Sigmoid colon (tissue), 3 donors: ENCODE measurements around the gene MRGPRX2.

Experiments used
- CTCF ChIP-seq, 4 experiments: fragments of 450-650 bp in 3 of 4; fragments of 200-600 bp in 1 of 4; IDR thresholded peaks; one replicate each; pipeline ENCODE4 v1.5.1; 2016 to 2019; ENCODE audit warnings: antibody characterized with exemption in 4 of 4, mild to moderate bottlenecking in 3 of 4, moderate library complexity in 2 of 4
- POLR2A ChIP-seq, 2 donors: fragments of 450-650 bp; IDR thresholded peaks; one replicate each; pipeline ENCODE4 v1.6.1; 2016; ENCODE audit warnings: antibody characterized with exemption in 2 of 2, mild to moderate bottlenecking in 2 of 2, moderate library complexity in 2 of 2

GRCh38 chr11:19075636-19076035, 15.1 kb upstream of the MRGPRX2 start:
- TF ChIP-seq CTCF (IDR thresholded peaks at IDR 0.05) = no peak
- TF ChIP-seq POLR2A (IDR thresholded peaks at IDR 0.05) = no peak
